OCI-LY1 (cell line): ENCODE results near the gene PIGR.

ENCODE experiments used
- H2AFZ ChIP-seq: fragments of 200-600 bp; sonication (generic), shearing (Covaris generic); 2 replicates; pipeline ENCODE4 v1.6.0; 2014; ENCODE audit warnings: antibody characterized with exemption, mild to moderate bottlenecking, low read length
- H3F3A ChIP-seq: fragments of 200-600 bp; sonication (generic), shearing (Covaris generic); 2 replicates; pipeline ENCODE4 v1.6.0; 2014; ENCODE audit warnings: mild to moderate bottlenecking, antibody characterized with exemption, low read length, moderate library complexity; ENCODE audit not compliant: insufficient read depth
- H3K27ac ChIP-seq: fragments of 200-600 bp; sonication (generic); 2 replicates; pipeline ENCODE4 v1.5.1; 2014; ENCODE audit warnings: low read length, mixed run types, mild to moderate bottlenecking, low read depth; ENCODE audit not compliant: poor library complexity, severe bottlenecking
- H3K27me3 ChIP-seq: fragments of 200-600 bp; sonication (generic); 2 replicates; pipeline ENCODE4 v1.6.0; 2014; ENCODE audit warnings: antibody characterized with exemption, mild to moderate bottlenecking, low read length, moderate library complexity; ENCODE audit not compliant: insufficient read depth
- H3K36me3 ChIP-seq: fragments of 200-600 bp; sonication (generic); 2 replicates; pipeline ENCODE4 v1.6.1; 2014; ENCODE audit warnings: mild to moderate bottlenecking, antibody characterized with exemption, low read length, moderate library complexity, mixed read lengths; ENCODE audit not compliant: insufficient read depth
- H3K4me1 ChIP-seq: fragments of 200-600 bp; sonication (generic); 2 replicates; pipeline ENCODE4 v1.5.1; 2014; ENCODE audit warnings: mild to moderate bottlenecking, low read length, moderate library complexity; ENCODE audit not compliant: insufficient read depth, severe bottlenecking
- H3K4me2 ChIP-seq: fragments of 200-600 bp; sonication (generic), shearing (Covaris generic); 2 replicates; pipeline ENCODE4 v1.6.1; 2014; ENCODE audit warnings: low read length
- H3K4me3 ChIP-seq: fragments of 200-600 bp; sonication (generic); 2 replicates; pipeline ENCODE4 v1.5.1; 2014; ENCODE audit warnings: low read length, low read depth, mild to moderate bottlenecking, mixed read lengths; ENCODE audit not compliant: poor library complexity, severe bottlenecking
- H3K79me2 ChIP-seq: fragments of 200-600 bp; shearing (Covaris generic); 2 replicates; pipeline ENCODE4 v1.6.1; 2016; ENCODE audit warnings: mixed run types, low read length, mixed read lengths; ENCODE audit not compliant: insufficient read depth
- H3K9ac ChIP-seq: fragments of 200-600 bp; sonication (generic), shearing (Covaris generic); 2 replicates; pipeline ENCODE4 v1.6.1; 2014; ENCODE audit warnings: mild to moderate bottlenecking, low read length, mixed read lengths
- H3K9me2 ChIP-seq: fragments of 200-600 bp; sonication (generic), shearing (Covaris generic); 2 replicates; pipeline ENCODE4 v1.6.1; 2014; ENCODE audit warnings: low read depth, mild to moderate bottlenecking, low read length, mixed read lengths
- H3K9me3 ChIP-seq: fragments of 200-600 bp; shearing (Covaris generic); 2 replicates; pipeline ENCODE4 v1.6.1; 2014; ENCODE audit warnings: low read length, mixed read lengths
- H4K20me1 ChIP-seq: fragments of 200-600 bp; sonication (generic), shearing (Covaris generic); 2 replicates; pipeline ENCODE4 v1.6.0; 2016; ENCODE audit warnings: mild to moderate bottlenecking, low read length; ENCODE audit not compliant: insufficient read depth
- EZH2 ChIP-seq: fragments of 200-600 bp; sonication (generic), shearing (Covaris generic); IDR thresholded peaks from 2 replicates; pipeline ENCODE4 v1.8.0; 2017; ENCODE audit warnings: borderline replicate concordance, mixed run types, mild to moderate bottlenecking, antibody characterized with exemption, low read length, moderate library complexity, mixed read lengths
- TF ChIP-seq, protein P1 (sequence below): fragments of 200-600 bp; sonication (generic), shearing (Covaris generic); IDR thresholded peaks from 2 replicates; pipeline ENCODE4 v1.5.1; 2017; ENCODE audit warnings: mild to moderate bottlenecking, antibody characterized with exemption, low read length, moderate library complexity, mixed read lengths

The PIGR gene

DNA sequence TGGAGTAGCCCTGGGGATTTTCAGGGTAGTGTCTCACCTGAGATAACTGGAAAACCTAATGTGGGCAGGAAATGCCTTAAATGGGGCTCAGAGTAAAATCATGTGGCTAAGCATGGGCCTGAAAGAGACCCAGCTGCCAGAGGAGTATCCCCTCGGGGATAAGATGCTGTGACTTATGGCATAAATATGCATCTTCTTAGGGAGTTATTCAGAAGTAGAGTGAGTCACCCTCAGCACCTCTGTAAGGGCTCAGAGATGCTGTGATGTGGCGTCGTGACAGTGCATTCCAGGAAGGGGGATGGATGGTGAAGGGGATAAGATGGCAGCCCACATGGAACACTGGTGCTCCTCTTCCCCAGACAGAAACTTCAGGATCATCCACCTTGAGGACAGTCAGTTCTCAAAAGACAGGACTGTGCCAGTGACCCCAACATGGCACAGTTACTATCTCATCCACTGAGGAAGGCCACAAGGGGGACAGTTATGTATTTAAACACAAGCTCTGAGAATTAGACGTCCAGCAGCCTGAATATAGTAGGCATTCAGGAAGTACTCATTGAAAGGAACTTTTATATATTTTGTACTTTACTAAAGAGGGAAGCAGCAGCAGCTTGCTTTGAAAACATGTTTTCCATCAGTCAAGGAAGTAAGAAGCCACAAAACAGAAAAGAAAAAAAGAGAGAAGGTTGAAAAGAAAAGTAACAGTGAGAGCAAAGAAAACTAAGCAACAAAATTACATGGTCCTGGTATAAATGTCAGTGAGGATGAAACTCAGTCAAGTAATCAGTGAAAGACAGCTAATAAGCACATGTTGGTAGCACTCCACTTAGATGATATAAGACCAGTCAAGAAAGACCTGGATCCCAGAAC lies 40.7 kb downstream of the PIGR start:
- Histone ChIP-seq H4K20me1 (no peaks in the 10 kb centered on the region), H3K4me3 (no peak overlapping the region), H3K9ac (no peak overlapping the region), H3K79me2 (no peaks in the 10 kb centered on the region), H3K4me2 (no peak overlapping the region), H3K9me3 (no peaks in the 10 kb centered on the region), H3K4me1 (peaks cover 14% of the 10 kb centered on the region), H3K27ac (no peak overlapping the region), H2AFZ (no peak overlapping the region), H3K9me2 (no peaks in the 10 kb centered on the region), H3F3A (no peaks in the 10 kb centered on the region), H3K27me3 (no peaks in the 10 kb centered on the region), H3K36me3 (no peaks in the 10 kb centered on the region)
- TF ChIP-seq, protein P1, sequence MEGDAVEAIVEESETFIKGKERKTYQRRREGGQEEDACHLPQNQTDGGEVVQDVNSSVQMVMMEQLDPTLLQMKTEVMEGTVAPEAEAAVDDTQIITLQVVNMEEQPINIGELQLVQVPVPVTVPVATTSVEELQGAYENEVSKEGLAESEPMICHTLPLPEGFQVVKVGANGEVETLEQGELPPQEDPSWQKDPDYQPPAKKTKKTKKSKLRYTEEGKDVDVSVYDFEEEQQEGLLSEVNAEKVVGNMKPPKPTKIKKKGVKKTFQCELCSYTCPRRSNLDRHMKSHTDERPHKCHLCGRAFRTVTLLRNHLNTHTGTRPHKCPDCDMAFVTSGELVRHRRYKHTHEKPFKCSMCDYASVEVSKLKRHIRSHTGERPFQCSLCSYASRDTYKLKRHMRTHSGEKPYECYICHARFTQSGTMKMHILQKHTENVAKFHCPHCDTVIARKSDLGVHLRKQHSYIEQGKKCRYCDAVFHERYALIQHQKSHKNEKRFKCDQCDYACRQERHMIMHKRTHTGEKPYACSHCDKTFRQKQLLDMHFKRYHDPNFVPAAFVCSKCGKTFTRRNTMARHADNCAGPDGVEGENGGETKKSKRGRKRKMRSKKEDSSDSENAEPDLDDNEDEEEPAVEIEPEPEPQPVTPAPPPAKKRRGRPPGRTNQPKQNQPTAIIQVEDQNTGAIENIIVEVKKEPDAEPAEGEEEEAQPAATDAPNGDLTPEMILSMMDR, result no peak
- TF ChIP-seq EZH2, result no peak

DNA sequence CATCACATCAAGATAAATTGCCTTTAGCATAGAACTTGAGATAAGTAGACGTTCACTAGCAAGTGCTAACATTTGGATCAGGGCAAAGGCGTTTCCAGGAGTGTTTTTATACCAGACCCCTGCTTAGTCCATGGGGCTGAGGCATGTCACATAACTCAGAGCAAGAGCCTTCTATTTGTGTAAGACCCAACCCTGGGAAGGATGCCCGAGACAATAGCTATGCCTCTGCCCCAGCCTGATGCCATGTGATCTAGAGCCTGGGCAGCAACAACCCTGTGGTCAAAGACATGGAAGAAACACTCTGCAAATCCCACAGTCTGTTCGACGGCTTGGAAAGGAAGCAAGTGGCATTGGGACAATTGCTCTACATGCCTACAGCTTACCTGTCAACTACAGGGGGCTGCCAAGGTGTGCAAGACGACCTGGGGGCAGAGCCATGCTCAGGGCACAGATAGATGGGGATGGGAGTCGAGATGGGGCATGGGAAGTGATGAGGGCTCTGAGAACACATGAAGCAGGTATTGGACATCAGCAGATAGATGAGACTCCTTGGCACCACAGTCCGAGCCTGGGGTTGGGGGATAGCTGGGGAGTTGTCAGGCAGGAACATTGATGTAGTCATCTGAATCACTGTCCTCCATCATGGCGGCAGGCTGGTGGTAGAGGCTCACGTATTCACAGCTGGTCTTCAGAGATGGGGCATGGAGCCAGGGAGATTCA lies 41.7 kb downstream of the PIGR start:
- H3K27ac ChIP-seq, result no peak overlapping the region
- H3K36me3 ChIP-seq, result no peaks in the 10 kb centered on the region
- no peak overlapping the region for H2AFZ ChIP-seq
- no peaks in the 10 kb centered on the region for H3F3A ChIP-seq
- TF ChIP-seq, protein P1, result no peak
- no peak for TF ChIP-seq EZH2
- no peaks in the 10 kb centered on the region for H4K20me1 ChIP-seq
- H3K79me2 ChIP-seq, result no peaks in the 10 kb centered on the region
- H3K4me1 ChIP-seq, result peaks cover 13% of the 10 kb centered on the region
- no peaks in the 10 kb centered on the region for H3K9me3 ChIP-seq
- H3K9me2 ChIP-seq, result no peaks in the 10 kb centered on the region
- H3K9ac ChIP-seq, result no peak overlapping the region
- no peak overlapping the region for H3K4me3 ChIP-seq
- H3K27me3 ChIP-seq, result no peaks in the 10 kb centered on the region
- H3K4me2 ChIP-seq, result no peak overlapping the region

DNA sequence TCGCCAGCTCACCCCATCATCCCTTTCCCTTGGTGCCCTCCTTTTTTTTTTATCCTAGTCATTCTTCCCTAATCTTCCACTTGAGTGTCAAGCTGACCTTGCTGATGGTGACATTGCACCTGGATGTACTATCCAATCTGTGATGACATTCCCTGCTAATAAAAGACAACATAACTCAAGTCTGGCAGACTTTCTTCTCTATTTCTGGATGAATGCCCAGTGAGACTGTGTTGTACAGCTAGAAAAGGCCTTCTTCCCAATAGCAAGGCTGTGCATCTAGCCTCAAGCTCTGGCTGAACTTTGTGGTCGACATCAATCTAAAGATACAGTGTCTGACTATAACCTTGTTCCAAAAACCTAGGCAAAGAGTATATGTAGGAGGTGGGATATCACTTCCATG lies 42.6 kb downstream of the PIGR start:
- Histone ChIP-seq H2AFZ (no peak overlapping the region), H3K4me2 (no peak overlapping the region), H3K27me3 (no peaks in the 10 kb centered on the region), H3K27ac (no peak overlapping the region), H3F3A (no peaks in the 10 kb centered on the region), H4K20me1 (no peaks in the 10 kb centered on the region), H3K9ac (no peak overlapping the region), H3K79me2 (no peaks in the 10 kb centered on the region), H3K9me2 (no peaks in the 10 kb centered on the region), H3K9me3 (no peaks in the 10 kb centered on the region), H3K4me1 (peaks cover 6% of the 10 kb centered on the region), H3K4me3 (no peak overlapping the region), H3K36me3 (no peaks in the 10 kb centered on the region)
- no peak for TF ChIP-seq EZH2
- TF ChIP-seq, protein P1, result no peak
